Esophagus squamous epithelium (tissue), 5 donors: ENCODE results near the gene PLA2G10. TPM values are rescaled to one million over a fixed set of nuclear protein-coding genes. Genes with fewer than 3 reads are reported as not detected.
"Not testable (repeated sequence)": the region's sequence is repeated elsewhere in the genome, so short reads cannot be mapped to it uniquely, and the experiment has no call there.

Source experiments
- DNase-seq: peaks from one replicate; lab custom pipeline; 2025; lab: John Stamatoyannopoulos, UW
- H3K27ac ChIP-seq, 4 donors: fragments of 200-600 bp; sonication (generic); one replicate each; pipeline ENCODE4 v1.5.1; 2016 to 2019; ENCODE audit warnings: mild to moderate bottlenecking in 1 of 4
- H3K27me3 ChIP-seq, 4 donors: fragments of 200-600 bp; sonication (generic); 1 replicate in 3 of 4; 2 replicates in 1 of 4; pipeline versions ENCODE4 v1.5.1 to v1.6.0; 2017 to 2021; ENCODE audit warnings: antibody characterized with exemption in 1 of 4
- H3K36me3 ChIP-seq, 3 donors: fragments of 200-600 bp; sonication (generic); one replicate each; pipeline ENCODE4 v1.5.1; 2016 to 2019
- H3K4me1 ChIP-seq, 3 donors: fragments of 200-600 bp; sonication (generic); one replicate each; pipeline ENCODE4 v1.5.1; 2017 to 2019
- H3K4me3 ChIP-seq, 4 donors: fragments of 200-600 bp; sonication (generic); 1 replicate in 3 of 4; 2 replicates in 1 of 4; pipeline ENCODE4 v1.5.1; 2016 to 2019; ENCODE audit warnings: mild to moderate bottlenecking in 2 of 4, moderate library complexity in 1 of 4
- H3K9me3 ChIP-seq, 3 donors: fragments of 200-600 bp; sonication (generic); one replicate each; pipeline ENCODE4 v1.5.1; 2016 to 2019
- POLR2A ChIP-seq, 4 donors: fragments of 450-650 bp; IDR thresholded peaks; one replicate each; pipeline ENCODE4 v1.6.1; 2017; ENCODE audit warnings: antibody characterized with exemption in 4 of 4, mild to moderate bottlenecking in 4 of 4, moderate library complexity in 3 of 4
- WGBS, 2 donors: methylation state at CpG; one replicate each; pipeline ENCODE4 v1.1.5; 2018; 5-methylcytosine and 5-hydroxymethylcytosine counted together
- intact Hi-C: fragments of 100-400 bp; cut with DNase I; formaldehyde crosslinking; loops from one replicate; pipeline ENCODE4 v1.15.0; 2022
- total RNA-seq, 4 donors: library from RNA; depleted of rRNA; stranded (reverse); fragments of >200 nt; gene quantifications; one replicate each; pipeline ENCODE4 v1.1.0, GENCODE V29; 2016
- TF ChIP-seq, protein P1 (sequence below), 6 experiments: fragments of 450-650 bp in 4 of 6; fragments of 200-600 bp in 2 of 6; sonication (generic) in 2 of 6; IDR thresholded peaks; one replicate each; pipeline ENCODE4 v1.5.1; 2016 to 2019; ENCODE audit warnings: antibody characterized with exemption in 6 of 6, mild to moderate bottlenecking in 4 of 6, moderate library complexity in 4 of 6
- donor health status: DM: yes; HTN: yes; CAD: no.

Gene PLA2G10
- total RNA-seq, 4 donors from 2014 or later = 0.66 TPM; not detected in 3

GRCh38 chr16:14682121-14682520 is 12.0 kb downstream of the PLA2G10 start:
- WGBS, 2 donors = 56 to 63% methylated on average over 6 to 8 of the region's 8 CpGs
- DNase-seq = no peak
- TF ChIP-seq, protein P1, sequence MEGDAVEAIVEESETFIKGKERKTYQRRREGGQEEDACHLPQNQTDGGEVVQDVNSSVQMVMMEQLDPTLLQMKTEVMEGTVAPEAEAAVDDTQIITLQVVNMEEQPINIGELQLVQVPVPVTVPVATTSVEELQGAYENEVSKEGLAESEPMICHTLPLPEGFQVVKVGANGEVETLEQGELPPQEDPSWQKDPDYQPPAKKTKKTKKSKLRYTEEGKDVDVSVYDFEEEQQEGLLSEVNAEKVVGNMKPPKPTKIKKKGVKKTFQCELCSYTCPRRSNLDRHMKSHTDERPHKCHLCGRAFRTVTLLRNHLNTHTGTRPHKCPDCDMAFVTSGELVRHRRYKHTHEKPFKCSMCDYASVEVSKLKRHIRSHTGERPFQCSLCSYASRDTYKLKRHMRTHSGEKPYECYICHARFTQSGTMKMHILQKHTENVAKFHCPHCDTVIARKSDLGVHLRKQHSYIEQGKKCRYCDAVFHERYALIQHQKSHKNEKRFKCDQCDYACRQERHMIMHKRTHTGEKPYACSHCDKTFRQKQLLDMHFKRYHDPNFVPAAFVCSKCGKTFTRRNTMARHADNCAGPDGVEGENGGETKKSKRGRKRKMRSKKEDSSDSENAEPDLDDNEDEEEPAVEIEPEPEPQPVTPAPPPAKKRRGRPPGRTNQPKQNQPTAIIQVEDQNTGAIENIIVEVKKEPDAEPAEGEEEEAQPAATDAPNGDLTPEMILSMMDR (IDR thresholded peaks at IDR 0.05) = no peak
- no peak for TF ChIP-seq POLR2A (IDR thresholded peaks at IDR 0.05)
- H3K27me3 ChIP-seq = peaks cover 0 to 3% (median 0%) of the 10 kb centered on the region in 4 donors
- no peaks in the 10 kb centered on the region for H3K4me1 ChIP-seq
- H3K9me3 ChIP-seq = no peaks in the 10 kb centered on the region
- H3K27ac ChIP-seq = no peak overlapping the region
- no peaks in the 10 kb centered on the region for H3K36me3 ChIP-seq
- intact Hi-C loops = no loop called here
- no peak overlapping the region for H3K4me3 ChIP-seq

DNA sequence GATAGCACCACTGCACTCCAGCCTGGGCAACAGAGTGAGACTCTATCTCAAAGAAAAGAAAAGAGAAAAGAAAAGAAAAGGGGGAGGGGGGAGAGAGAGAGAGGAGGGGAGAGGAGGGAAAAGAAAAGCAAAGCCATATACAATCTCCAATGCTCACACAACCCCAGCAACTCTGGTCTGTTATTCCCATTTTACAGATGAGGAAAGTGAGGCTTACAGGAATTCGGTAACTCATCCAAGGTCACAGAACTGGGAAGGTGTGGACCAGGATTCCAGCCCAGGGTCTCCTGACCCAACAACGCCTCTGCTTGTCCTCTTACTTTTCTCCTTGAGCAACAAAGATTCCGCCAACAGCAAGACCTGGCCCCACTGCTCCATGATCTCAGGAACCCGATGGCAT is 13.0 kb downstream of the PLA2G10 start:
- Histone ChIP-seq H3K4me1 (no peaks in the 10 kb centered on the region), H3K27ac (no peak overlapping the region), H3K9me3 (no peaks in the 10 kb centered on the region), H3K36me3 (no peaks in the 10 kb centered on the region), H3K4me3 (no peak overlapping the region), H3K27me3 (peaks cover 0 to 3% (median 0%) of the 10 kb centered on the region in 4 donors)
- intact Hi-C loops = no loop called here
- DNase-seq = no peak
- 91 to 93% methylated on average over 4 of the region's 4 CpGs for WGBS, 2 donors
- TF ChIP-seq, protein P1 (IDR thresholded peaks at IDR 0.05) = no peak
- TF ChIP-seq POLR2A (IDR thresholded peaks at IDR 0.05) = no peak

DNA sequence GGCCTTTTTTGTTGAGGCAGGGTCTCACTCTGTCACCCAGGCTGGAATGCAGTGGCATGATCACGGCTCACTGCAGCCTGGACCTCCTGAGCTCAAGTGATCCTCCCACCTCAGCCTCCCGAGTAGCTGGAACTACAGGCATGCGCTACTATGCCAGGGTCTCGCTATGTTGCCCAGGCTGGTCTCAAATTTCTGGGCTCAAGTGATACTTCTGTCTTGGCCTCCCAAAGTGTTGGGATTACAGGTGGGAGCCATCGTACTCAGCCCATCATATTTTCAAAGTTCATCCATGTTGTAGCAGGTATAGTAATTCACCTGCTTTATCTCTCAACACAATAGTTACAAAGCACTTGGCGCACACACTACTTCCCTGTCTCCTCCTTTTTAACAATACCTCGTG is 13.7 kb downstream of the PLA2G10 start:
- H3K36me3 ChIP-seq, H3K27ac ChIP-seq, H3K9me3 ChIP-seq, H3K4me1 ChIP-seq, intact Hi-C loops, H3K4me3 ChIP-seq, DNase-seq, H3K27me3 ChIP-seq: not testable (repeated sequence)
- 78% methylated on average over 6 to 7 of the region's 7 CpGs for WGBS, 2 donors

- Histone ChIP-seq H3K4me1 (no peaks in the 10 kb centered on the region), H3K9me3 (no peaks in the 10 kb centered on the region), H3K36me3 (no peaks in the 10 kb centered on the region), H3K27me3 (peaks cover 0 to 3% (median 0%) of the 10 kb centered on the region in 4 donors), H3K27ac (no peak overlapping the region), H3K4me3 (no peak overlapping the region)
- intact Hi-C loops = no loop called here
- DNase-seq = no peak
- TF ChIP-seq, protein P1 (IDR thresholded peaks at IDR 0.05) = no peak
- no peak for TF ChIP-seq POLR2A (IDR thresholded peaks at IDR 0.05)
- WGBS, 2 donors = 72 to 77% methylated on average over 11 of the region's 11 CpGs
These were observed 15.2 kb downstream of the PLA2G10 start for GRCh38 chr16:14678748-14679497.

DNA sequence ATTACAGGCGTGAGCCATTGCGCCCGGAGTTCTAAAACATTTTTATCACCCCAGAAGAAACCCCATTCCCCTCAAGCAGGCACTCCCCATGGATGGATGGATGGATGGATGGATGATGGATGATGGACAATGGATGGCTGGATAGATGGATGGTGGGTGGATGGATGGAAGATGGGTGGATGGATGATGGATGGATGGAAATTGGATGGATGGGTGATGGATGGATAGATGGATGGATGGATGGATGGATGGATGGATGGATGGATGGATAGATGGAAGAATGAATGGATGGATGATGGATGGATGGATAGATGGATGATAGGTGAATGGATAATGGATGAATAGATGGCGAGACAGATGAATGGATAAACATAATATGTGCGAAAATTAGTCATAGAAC is 16.5 kb downstream of the PLA2G10 start:
- no peak overlapping the region for H3K27ac ChIP-seq
- no peaks in the 10 kb centered on the region for H3K4me1 ChIP-seq
- TF ChIP-seq, protein P1 (IDR thresholded peaks at IDR 0.05) = no peak
- no peak for TF ChIP-seq POLR2A (IDR thresholded peaks at IDR 0.05)
- peaks cover 0 to 3% (median 0%) of the 10 kb centered on the region in 4 donors for H3K27me3 ChIP-seq
- intact Hi-C loops = no loop called here
- H3K9me3 ChIP-seq = no peaks in the 10 kb centered on the region
- H3K4me3 ChIP-seq = no peak overlapping the region
- 84 to 88% methylated on average over 5 of the region's 5 CpGs for WGBS, 2 donors
- DNase-seq = no peak
- H3K36me3 ChIP-seq = no peaks in the 10 kb centered on the region
